HG03095 (cell line): ENCODE results near the gene ROR1.

Experiments used
- ATAC-seq: cut with Tn5 transposase; IDR thresholded peaks from one replicate; pipeline ENCODE4 v1.9.1; 2021; ENCODE audit warnings: moderate library complexity; ENCODE audit not compliant: unreplicated experiment

The ROR1 gene

DNA sequence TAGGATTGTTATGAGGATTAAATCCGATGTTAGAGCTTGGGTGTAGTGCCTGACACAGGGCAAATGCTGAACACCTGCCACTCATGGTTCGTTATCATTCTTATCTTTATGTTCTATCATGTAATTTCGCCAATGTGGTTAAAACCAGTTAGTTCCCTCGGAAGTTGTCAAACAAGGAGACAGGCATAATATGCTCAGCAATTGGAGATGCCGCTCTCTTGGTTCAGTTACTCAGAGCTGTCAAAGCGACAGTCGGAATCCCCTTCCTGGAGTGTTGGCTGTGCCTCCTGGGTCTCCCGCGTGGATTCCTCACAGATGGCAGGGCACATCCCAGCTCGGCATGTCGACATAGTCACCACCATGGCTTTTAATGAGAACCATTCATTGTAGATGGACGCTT, 192.2 kb downstream of the ROR1 start:
- no peak for ATAC-seq

DNA sequence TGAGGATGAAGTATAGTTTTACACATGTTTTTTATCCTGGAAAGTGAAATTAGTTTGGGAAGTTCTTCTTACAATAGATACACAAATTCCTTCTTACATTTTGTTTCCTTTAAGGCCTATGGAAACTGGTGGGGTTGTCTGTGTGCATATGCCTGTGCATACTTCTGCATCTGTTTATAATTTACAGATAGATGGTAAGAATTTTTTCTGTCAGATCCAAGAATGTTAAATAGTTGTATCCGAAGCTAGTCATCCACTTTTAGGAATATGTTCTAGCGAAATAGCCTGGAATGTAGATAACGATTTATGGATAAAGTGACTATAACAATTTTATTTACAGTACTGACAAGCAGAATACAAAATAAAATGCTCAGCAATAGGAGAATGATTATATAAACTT, 194.1 kb downstream of the ROR1 start:
- ATAC-seq: no peak

DNA sequence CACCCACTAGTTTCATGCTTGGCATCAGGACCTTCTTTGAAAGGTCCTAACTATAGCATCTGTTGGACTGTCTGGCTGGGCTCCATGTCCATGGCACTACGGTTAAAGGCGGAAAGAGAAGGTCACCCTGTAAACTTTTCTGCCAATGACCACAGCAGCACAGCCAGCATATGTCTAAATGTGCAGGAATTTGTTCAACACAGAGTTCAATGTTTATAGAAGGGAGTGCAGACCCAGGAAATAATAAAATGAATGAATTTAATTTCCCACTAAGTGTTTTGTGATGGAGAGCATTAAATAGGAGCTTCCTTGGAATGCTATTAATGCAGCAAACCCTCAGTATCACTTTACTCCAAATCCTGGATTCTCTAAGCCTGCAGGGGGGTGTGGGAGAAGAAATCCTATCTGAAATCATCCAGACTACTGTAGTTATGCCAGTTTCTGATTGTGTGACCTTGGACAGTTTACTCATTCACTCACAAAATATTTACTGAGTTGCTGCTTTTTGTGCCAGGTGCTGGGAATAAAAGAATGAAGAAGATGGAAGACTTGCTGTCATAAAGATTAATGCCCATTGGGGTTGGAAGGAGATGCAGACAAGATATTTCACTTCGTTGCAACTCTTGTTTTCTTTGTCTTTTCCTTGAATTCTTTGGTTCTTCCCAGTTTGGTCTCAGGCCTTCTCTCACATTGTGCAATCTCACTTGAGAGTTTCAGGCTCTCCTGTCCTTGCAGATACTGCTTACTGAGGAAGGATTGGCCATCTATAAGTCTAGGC, 195.0 kb downstream of the ROR1 start:
- no peak for ATAC-seq

DNA sequence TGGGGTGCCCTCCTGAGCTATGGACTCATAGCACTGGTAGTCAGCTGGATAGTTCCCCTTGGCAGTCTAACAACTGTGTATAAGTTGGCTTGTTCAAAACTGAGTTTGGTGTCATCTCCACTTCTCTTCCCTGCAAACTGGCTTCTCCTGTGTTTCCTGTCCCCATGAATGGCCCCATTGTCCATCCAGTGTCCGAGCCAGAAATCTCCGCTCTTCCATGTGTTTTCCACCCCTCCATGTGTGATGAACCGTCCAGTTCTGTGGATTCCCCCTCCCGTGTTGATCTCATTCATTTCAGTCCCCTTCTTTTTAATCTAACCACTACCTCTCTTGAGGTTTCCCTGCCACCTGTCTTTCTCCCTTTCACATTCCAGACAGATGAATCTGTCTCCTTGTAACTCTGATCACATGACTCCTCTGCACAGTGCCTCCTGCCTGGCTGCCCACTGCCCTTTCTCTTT, 195.7 kb downstream of the ROR1 start:
- ATAC-seq: no peak

DNA sequence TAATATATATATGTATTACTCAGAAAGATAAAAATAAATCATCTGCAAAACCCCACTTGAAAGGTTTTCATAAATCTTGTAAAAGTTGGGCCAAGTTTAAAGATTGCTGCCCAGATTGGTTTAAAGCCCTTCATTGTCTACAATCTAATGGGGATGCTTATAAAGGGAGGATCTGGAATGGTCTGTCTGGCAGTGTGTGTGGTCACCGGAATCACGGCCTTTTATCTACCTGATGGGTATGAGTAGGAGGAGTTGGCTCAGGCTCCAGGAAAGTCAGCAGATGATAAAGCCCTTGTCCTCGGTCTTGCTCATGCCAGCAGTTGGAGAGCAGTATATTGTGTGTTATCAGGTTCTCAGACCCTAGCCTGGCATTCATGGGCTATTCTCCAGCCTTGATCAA, 197.7 kb downstream of the ROR1 start:
- ATAC-seq: no peak

DNA sequence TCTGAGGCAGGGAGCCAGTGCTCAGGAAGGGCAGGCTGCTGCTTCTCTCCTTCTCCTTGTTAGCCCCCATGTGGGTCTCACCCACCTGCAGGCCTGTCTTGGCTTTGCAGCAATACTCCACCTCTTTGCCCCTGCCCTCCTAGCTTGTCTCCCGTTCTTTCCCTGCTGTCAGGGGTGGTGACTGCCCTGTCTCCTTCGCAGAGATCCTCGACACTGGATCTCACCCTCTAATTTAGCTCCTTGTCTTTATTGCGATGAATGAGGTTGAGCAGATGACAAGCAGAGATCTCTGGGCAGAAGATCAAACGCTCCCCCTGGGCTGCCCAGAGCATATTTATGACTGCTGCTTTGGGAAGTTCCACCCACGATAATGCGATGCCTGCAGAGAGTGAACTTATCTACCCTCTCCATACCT, 199.2 kb downstream of the ROR1 start:
- no peak for ATAC-seq

DNA sequence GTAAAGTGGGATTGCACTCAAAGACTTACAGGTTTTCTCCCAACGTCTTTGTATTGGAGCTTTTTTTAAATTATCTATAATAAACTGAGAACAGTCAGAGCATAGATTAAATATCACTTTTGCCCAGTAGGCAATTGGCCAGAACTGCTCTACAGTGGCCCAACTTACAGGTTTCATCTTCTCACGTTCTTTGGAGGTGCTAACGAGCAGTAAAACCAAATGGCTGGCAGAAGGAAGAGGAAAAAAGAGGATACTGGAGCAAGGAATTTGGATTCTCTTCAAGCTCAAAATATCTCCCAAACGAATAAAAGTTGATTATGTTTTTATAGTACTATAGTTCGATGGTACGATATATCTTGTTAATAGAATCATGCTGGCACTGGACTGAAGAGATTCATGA, 201.1 kb downstream of the ROR1 start:
- ATAC-seq: no peak

DNA sequence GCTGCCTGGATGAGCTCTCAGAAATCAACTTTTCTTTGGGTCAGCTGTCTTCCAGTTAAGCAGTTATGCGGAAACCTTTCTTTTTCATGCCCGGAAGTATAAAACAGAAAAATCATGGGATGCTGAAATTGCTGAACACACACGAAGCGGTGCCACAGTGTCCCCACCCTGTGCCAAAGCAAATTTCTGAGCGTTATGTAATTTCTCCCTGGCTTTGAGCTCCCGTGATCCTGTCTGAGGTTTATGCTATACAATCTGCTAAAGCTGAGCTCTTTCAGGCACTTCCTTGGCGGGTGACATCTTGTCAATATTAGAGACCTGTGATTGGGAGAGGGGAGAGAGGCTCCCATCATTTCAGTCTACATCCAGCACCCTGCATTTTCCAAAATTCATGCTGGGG, 201.7 kb downstream of the ROR1 start:
- ATAC-seq: no peak

DNA sequence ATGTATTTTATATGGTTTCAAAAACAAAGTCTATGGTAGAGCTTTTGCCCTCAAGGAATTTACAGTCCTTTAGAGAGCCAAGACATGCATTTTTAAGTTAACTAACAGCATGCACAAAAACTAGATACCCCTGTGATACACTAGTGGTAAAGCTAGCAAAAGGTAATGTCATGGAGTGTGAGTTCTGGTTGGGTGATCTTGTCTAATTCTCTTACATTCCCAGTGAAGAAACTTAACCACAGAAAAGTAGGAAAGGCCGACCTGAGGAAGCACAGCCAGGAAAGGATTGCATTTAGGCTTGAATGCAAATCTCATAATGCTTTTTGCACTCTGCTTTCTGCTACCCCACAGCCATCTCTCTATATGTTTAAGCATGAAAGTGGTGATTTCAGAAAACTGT, 202.2 kb downstream of the ROR1 start:
- no peak for ATAC-seq

DNA sequence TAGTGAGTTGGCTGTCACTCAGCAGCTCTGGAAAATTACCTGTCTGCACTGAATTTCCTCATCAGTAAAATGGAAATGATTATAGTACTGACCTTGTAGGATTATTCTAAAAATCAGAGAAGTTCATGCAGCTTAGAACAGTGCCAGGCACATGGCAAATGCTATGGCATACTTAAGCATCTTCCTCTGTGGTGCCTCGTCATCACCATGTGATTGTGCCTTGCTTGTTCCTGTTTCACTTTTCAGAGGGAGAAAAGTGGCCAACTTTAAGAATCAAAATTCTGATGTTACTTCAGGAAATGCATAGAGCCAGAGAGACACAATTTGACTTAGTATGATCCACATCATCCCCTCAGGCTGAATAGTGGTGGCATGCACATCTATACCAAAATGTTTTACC, 203.6 kb downstream of the ROR1 start:
- ATAC-seq: no peak

DNA sequence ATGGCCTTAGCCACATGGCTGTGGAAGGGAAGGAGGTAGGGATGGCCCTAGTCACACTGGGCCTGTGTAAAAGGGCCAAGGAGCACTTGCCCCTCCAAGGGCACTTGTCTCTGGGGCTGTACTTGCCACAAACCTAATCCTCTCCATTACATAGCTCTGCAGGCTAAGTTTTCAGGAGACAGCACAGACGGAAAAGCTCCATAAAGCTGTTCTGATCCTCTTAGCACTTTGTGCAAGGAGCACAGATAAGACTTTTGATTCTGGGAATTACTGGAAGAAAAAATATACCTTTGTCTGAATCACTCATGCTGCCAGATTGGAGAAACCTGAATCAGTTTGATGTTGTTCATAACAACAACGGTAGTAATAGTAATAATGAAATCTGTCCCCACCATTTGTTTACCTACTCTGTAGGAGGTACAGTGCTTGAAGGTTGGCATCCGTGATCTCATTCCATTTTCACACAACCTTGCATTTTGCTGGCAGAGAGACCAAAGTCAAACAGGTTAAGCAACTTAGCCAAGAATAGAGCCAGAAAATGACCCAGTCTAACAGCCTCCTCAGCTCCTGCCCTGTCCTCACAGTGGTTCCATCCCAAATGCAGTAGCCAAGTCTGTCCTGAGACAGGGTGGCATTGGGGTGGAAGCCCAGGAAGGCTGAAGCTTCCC, 207.1 kb downstream of the ROR1 start:
- ATAC-seq: no peak

DNA sequence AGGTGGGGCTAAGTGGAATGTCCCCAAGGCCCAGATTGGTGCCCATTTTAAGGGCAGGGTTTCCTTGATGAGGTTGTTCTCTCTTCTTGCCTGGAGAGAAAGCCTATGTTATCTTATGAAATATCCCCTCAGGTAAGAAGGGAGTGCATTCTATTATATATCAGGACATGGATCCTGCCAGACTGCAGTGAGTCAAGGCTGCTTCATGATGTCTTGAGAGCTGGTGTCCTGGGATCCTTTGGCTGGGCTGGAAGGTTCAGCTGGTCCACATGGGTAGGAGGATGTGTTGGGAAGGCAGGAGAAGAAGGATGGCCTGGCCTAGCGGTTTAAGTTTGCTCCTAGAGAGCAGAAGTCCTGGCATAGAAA, 207.6 kb downstream of the ROR1 start:
- ATAC-seq: no peak

DNA sequence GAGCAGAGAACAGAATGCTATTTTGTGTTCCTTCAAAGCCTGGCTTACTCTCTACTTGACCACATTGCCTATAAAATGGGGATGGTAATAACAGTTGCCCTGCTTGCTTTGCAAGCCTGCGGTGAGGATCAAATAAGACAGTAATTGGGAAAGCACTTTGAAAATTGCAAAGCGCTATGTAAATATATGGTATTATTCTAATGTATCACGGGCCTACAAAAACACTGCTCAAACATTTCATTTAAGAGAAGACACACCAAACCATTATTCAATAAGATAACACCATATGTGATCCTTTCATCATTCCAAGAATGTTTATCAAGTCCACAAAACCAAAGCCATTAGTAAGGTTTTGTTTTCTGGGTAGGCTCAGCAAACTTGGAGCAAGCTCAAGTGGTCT, 208.4 kb downstream of the ROR1 start:
- ATAC-seq: no peak

DNA sequence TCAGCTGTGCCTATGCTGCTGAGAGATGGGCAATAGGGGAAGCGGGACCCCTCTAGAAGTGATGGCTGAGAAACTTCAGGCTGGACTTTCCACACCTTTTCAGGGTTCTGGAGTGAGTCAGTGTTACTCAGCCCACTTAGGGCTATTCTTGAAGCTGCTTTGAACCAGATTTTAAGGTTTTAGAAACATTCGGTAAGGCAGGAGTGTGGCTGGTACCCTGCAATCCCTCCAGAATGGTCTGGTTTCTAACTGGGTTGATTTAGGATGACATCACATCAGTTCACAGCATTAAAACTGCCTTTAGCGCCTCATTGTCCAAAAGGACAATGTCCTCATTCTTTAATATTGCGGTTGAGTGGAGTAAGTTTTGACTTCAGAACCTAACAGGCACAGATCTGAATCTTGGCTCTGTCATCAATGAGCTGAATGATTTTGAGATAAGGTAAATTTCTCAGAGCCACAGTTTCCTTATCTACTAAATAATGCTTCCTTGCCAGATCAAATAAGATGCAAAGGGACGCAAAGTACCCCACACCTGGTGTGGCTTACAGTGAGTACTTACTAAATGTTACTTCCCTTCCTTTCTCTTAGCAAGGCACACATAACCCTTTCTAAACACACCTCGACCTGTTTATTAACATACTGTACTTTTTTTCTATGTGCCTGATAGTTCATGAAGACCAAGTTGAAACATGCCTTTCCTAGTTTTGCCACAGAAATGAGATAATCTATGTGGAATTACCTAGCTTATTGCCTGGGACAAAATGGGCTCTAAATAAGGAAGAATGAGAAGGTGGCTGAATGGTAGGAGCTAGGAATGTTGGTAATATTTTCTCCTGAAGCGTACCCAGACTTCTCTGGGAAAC, 209.8 kb downstream of the ROR1 start:
- no peak for ATAC-seq

DNA sequence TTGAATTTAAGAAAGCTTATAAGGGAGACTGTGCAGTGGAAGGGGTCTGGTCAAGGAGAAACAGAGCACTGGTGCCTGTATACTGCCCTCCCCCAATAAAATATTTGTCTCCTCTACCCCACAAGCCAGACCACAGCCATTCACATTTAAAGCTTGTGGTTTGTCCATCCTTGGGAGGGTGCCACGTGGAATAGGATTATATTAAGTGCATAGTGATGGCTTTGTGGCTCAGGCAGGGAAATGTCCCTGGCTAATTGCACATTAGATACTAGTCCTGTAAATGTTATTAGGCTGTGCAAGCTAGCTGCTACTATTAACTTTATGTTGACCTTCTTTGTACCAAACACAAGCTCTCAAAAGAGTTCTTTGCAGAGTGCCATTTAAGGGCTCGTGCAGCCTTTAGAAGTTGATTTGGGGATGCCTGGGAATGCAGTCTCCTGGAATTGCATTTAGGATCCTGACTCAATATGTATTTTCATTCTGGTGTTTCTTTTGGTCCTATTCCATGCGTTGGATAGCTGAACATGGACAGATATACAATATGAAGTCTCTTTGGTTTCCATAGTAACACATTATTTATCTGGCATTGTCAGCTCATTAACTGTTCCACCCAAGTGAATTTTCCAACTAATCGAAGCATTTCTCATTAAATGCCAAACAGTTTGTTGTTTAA, 210.6 kb downstream of the ROR1 start:
- ATAC-seq: no peak

DNA sequence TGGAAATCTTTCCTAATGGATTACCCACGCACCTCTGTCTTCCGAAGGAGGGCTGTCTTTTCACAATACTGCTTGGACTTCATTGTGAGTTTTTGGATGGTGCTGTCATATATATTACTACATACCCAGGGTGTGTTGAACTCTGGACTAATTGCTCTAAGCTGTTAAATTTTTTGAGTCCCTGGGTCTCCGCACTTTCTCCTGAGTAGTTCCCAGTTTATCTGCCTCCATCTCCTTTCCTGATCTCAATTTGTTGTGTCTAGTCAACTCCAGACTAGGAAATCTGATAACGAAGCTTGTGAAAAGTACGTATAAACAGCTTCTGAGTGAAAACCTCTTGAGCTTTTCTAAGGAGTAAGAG, 211.1 kb downstream of the ROR1 start:
- ATAC-seq: no peak

DNA sequence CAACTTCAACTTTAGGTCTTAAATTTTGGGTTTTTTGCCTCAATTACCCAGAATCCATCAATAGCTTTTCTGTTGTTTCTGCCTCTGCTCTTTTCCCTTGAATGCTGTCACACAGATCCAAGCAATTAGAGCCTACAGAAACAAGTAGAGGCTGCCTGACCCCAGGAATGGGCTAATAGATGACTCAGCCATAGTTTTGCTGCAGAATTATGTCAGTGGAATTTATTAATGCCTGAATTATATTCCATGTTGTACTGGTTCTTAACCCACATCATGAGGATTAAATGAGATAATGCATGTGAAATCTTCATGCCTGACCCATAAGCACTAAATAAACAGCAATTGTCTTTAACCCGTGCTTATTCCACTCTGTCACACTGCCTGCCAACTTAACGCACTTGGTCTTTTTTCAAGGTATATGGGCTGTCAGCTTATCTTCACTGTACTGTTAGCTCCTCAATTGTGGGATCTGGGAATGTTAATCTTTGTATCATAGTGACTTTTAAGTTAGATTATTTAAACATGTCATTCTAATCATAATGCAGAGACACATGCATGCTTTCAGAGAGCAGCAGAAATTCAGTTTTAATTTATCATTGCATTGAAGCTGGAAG, 213.3 kb downstream of the ROR1 start:
- no peak for ATAC-seq

DNA sequence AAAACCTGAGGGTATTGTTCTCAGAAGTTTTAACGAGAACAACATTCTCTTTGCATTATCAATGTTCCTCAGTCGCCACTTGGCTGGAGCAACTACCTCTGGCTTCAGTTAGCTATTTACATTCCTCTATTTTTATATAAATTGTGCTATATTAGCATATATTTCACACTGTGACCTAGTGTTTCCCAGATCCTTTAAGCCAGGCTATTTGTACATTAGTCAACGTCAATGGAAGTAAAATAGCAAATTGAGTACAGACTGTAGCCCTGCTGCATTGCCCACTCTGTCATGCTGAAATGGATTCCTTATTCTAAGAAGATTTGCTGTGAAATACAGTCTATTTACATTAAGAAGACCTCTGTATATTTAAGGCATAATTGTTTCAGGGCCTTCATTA, 213.8 kb downstream of the ROR1 start:
- ATAC-seq: no peak

DNA sequence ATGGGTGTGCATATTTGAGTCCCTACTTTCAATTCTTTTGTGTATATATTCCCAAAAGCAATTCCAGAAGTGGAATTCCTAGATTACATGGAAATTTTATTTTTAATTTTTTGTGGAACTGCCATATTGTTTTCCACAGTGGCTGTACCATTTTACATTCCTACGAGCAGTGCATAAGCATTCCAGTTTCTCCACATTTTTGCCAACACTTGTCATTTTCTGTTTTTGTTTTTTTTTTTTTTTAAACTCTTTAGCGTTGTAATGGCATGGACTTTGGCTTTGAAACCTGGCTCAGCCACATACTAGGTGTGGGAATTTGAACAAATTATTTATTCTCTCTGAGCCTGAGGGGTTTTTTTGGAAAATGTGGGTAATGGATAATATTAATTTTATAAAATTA, 215.1 kb downstream of the ROR1 start:
- ATAC-seq: no peak

DNA sequence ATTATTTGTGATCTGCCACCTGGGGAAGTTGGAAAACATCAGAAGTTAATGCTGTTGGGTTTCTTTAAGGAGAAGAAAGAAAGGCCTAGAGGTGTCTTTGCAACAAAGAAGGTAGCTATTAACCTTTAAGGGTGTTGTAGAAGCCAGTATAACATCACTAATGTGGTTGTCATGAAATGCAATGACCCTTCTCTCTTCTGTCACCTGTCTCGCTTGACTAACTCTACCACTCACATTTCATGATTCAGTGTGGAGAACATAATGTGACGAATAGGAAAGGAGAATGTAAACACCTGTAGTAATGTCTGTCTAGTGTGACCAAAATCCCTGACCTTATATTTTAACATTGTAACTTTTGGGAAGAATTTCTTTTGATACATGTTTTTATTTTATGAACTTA, 217.9 kb downstream of the ROR1 start:
- no peak for ATAC-seq

DNA sequence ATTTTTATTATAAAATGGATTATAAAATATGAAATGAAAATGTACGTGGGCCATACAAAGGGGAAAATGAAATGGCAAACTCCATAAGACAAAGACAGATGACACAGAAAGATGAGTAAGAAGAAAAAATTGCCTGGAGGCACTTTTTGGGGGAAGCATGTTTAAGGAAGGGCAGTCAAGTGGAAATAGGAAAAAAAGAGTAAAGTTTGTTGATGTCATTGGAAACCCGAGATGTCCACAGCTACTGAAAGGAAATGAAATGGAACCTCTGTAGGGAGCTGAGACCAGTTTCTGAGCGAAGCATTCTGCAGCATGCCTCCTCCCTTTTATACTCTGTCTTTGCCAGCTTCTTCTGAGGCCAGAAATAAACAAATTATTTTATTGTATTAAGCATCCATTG, 226.2 kb downstream of the ROR1 start:
- no peak for ATAC-seq
